ENCODE data around the gene GALNT12.

GALNT12 gene

GRCh38 chr9:98811051-98811650, 3.7 kb downstream of the GALNT12 start:
- no peak overlapping the region for H3K9ac ChIP-seq (ENCODE audit: low read length)
- H2AFZ ChIP-seq (ENCODE audit: low read length) = no peak overlapping the region
- no peaks in the 10 kb centered on the region for H3K79me2 ChIP-seq (ENCODE audit: insufficient read depth, low read length)
- H3K36me3 ChIP-seq (ENCODE audit: insufficient read depth, low read length) = no peaks in the 10 kb centered on the region
- no peaks in the 10 kb centered on the region for H3K9me3 ChIP-seq (ENCODE audit: low read length)
- no peak overlapping the region for H3K27ac ChIP-seq (ENCODE audit: low read depth, low read length, poor library complexity, severe bottlenecking)
- H3K4me2 ChIP-seq (ENCODE audit: low read length) = no peak overlapping the region
- H3K4me3 ChIP-seq (ENCODE audit: low read depth, low read length, poor library complexity, severe bottlenecking) = no peak overlapping the region
- H3F3A ChIP-seq (ENCODE audit: insufficient read depth, low read length) = no peaks in the 10 kb centered on the region
- no peaks in the 10 kb centered on the region for H3K9me2 ChIP-seq (ENCODE audit: low read depth, low read length)
- no peaks in the 10 kb centered on the region for H4K20me1 ChIP-seq (ENCODE audit: insufficient read depth, low read length)
- peaks cover 24% of the 10 kb centered on the region for H3K4me1 ChIP-seq (ENCODE audit: insufficient read depth, low read length, severe bottlenecking)
- no peak for TF ChIP-seq EZH2 (IDR thresholded peaks at IDR 0.05; ENCODE audit: borderline replicate concordance, low read length)
- TF ChIP-seq CTCF (IDR thresholded peaks at IDR 0.05; ENCODE audit: low read length) = no peak
- no peaks in the 10 kb centered on the region for H3K27me3 ChIP-seq (ENCODE audit: insufficient read depth, low read length)

GRCh38 chr9:98815391-98815951, 8.0 kb downstream of the GALNT12 start:
- no peaks in the 10 kb centered on the region for H3K79me2 ChIP-seq (ENCODE audit: insufficient read depth, low read length)
- no peak overlapping the region for H3K4me2 ChIP-seq (ENCODE audit: low read length)
- H2AFZ ChIP-seq (ENCODE audit: low read length) = no peak overlapping the region
- TF ChIP-seq EZH2 (IDR thresholded peaks at IDR 0.05; ENCODE audit: borderline replicate concordance, low read length) (no peak), CTCF (IDR thresholded peaks at IDR 0.05; ENCODE audit: low read length) (no peak)
- no peak overlapping the region for H3K9ac ChIP-seq (ENCODE audit: low read length)
- H3K27me3 ChIP-seq (ENCODE audit: insufficient read depth, low read length) = no peaks in the 10 kb centered on the region
- H3K36me3 ChIP-seq (ENCODE audit: insufficient read depth, low read length) = no peaks in the 10 kb centered on the region; the same call in 1 of the 2 replicates
- no peak overlapping the region for H3K4me3 ChIP-seq (ENCODE audit: low read depth, low read length, poor library complexity, severe bottlenecking)
- H3K9me3 ChIP-seq (ENCODE audit: low read length) = no peaks in the 10 kb centered on the region
- H3K4me1 ChIP-seq (ENCODE audit: insufficient read depth, low read length, severe bottlenecking) = no peaks in the 10 kb centered on the region
- H3K27ac ChIP-seq (ENCODE audit: low read depth, low read length, poor library complexity, severe bottlenecking) = no peak overlapping the region
- H3F3A ChIP-seq (ENCODE audit: insufficient read depth, low read length) = no peaks in the 10 kb centered on the region
- H3K9me2 ChIP-seq (ENCODE audit: low read depth, low read length) = no peaks in the 10 kb centered on the region
- H4K20me1 ChIP-seq (ENCODE audit: insufficient read depth, low read length) = no peaks in the 10 kb centered on the region

GRCh38 chr9:98818764-98819163, 11.3 kb downstream of the GALNT12 start:
- Histone ChIP-seq H3K36me3 (ENCODE audit: insufficient read depth, low read length) (no peaks in the 10 kb centered on the region; the same call in 1 of the 2 replicates), H3K27me3 (ENCODE audit: insufficient read depth, low read length) (no peaks in the 10 kb centered on the region), H3K9ac (ENCODE audit: low read length) (no peak overlapping the region), H3K79me2 (ENCODE audit: insufficient read depth, low read length) (no peaks in the 10 kb centered on the region), H3K4me2 (ENCODE audit: low read length) (no peak overlapping the region), H3K9me2 (ENCODE audit: low read depth, low read length) (no peaks in the 10 kb centered on the region), H2AFZ (ENCODE audit: low read length) (no peak overlapping the region), H3K9me3 (ENCODE audit: low read length) (no peaks in the 10 kb centered on the region), H4K20me1 (ENCODE audit: insufficient read depth, low read length) (no peaks in the 10 kb centered on the region), H3K4me1 (ENCODE audit: insufficient read depth, low read length, severe bottlenecking) (no peaks in the 10 kb centered on the region), H3K4me3 (ENCODE audit: low read depth, low read length, poor library complexity, severe bottlenecking) (no peak overlapping the region), H3K27ac (ENCODE audit: low read depth, low read length, poor library complexity, severe bottlenecking) (no peak overlapping the region), H3F3A (ENCODE audit: insufficient read depth, low read length) (no peaks in the 10 kb centered on the region)
- TF ChIP-seq EZH2 (IDR thresholded peaks at IDR 0.05; ENCODE audit: borderline replicate concordance, low read length) (no peak), CTCF (IDR thresholded peaks at IDR 0.05; ENCODE audit: low read length) (no peak)
